Sigmoid colon (tissue), 7 donors: ENCODE data around the gene ABHD8. TPM values are rescaled to one million over a fixed set of nuclear protein-coding genes. Genes with fewer than 3 reads are reported as not detected.

ENCODE experiments used
- DNase-seq: peaks from one replicate; pipeline ENCODE4 v3.0.0-alpha.2; 2019
- H3K27ac ChIP-seq, 4 donors: fragments of 200-600 bp; sonication (generic); one replicate each; pipeline ENCODE4 v1.5.1; 2016 to 2019; ENCODE audit warnings: mild to moderate bottlenecking in 1 of 4
- H3K27me3 ChIP-seq, 3 donors: fragments of 200-600 bp; sonication (generic); one replicate each; pipeline ENCODE4 v1.5.1; 2019; ENCODE audit warnings: mild to moderate bottlenecking in 1 of 3
- H3K36me3 ChIP-seq, 4 donors: fragments of 200-600 bp; sonication (generic); one replicate each; pipeline ENCODE4 v1.5.1; 2016 to 2019
- H3K4me1 ChIP-seq, 4 donors: fragments of 200-600 bp; sonication (generic); one replicate each; pipeline ENCODE4 v1.5.1; 2017 to 2019
- H3K4me3 ChIP-seq, 4 donors: fragments of 200-600 bp; sonication (generic); one replicate each; pipeline ENCODE4 v1.5.1; 2017 to 2019; ENCODE audit warnings: mild to moderate bottlenecking in 2 of 4, moderate library complexity in 1 of 4
- H3K9me3 ChIP-seq, 4 donors: fragments of 200-600 bp in 3 of 4; sonication (generic) in 3 of 4; one replicate each; pipeline versions ENCODE4 v1.5.1 to v1.6.1; 2013 to 2019
- EP300 ChIP-seq, 4 donors: sonication (generic); formaldehyde crosslinking; IDR thresholded peaks; one replicate each; pipeline ENCODE4 v1.6.1; 2017; ENCODE audit warnings: antibody characterized with exemption in 4 of 4
- POLR2A ChIP-seq, 2 donors: fragments of 450-650 bp; IDR thresholded peaks; one replicate each; pipeline ENCODE4 v1.6.1; 2016; ENCODE audit warnings: antibody characterized with exemption in 2 of 2, mild to moderate bottlenecking in 2 of 2, moderate library complexity in 2 of 2
- POLR2AphosphoS5 ChIP-seq, 4 donors: sonication (generic); formaldehyde crosslinking; IDR thresholded peaks; one replicate each; pipeline ENCODE4 v1.6.1; 2017; ENCODE audit warnings: antibody characterized with exemption in 4 of 4
- WGBS, 2 donors: extraction: QIAGEN DNeasy Blood & Tissue Kit; methylation state at CpG; one replicate each; pipeline ENCODE4 v1.1.7; 2013; 5-methylcytosine and 5-hydroxymethylcytosine counted together
- intact Hi-C: fragments of 100-400 bp; cut with DNase I; formaldehyde crosslinking; loops from one replicate; pipeline ENCODE4 v1.15.1; 2023
- polyA plus RNA-seq, 3 donors: library from polyadenylated mRNA; stranded (reverse); fragments of 200-250 nt; gene quantifications; one replicate each; pipeline ENCODE4 v1.2.3, GENCODE V29; 2013
- total RNA-seq, 4 donors: library from RNA; depleted of rRNA; stranded (reverse); fragments of >200 nt; gene quantifications; one replicate each; pipeline ENCODE4 v1.1.0, GENCODE V29; 2016
- TF ChIP-seq, protein P1 (sequence below), 4 experiments: fragments of 450-650 bp in 3 of 4; fragments of 200-600 bp in 1 of 4; IDR thresholded peaks; one replicate each; pipeline ENCODE4 v1.5.1; 2016 to 2019; ENCODE audit warnings: antibody characterized with exemption in 4 of 4, mild to moderate bottlenecking in 3 of 4, moderate library complexity in 2 of 4
- donor health status: healthy with polysubstance abuse.
- donor health status: Bipolar disorder and iron deficiency.
- donor health status: healthy.

The ABHD8 gene
- total and polyA plus RNA-seq, 7 donors: 4.2 to 21.9 (median 15.5) TPM

DNA sequence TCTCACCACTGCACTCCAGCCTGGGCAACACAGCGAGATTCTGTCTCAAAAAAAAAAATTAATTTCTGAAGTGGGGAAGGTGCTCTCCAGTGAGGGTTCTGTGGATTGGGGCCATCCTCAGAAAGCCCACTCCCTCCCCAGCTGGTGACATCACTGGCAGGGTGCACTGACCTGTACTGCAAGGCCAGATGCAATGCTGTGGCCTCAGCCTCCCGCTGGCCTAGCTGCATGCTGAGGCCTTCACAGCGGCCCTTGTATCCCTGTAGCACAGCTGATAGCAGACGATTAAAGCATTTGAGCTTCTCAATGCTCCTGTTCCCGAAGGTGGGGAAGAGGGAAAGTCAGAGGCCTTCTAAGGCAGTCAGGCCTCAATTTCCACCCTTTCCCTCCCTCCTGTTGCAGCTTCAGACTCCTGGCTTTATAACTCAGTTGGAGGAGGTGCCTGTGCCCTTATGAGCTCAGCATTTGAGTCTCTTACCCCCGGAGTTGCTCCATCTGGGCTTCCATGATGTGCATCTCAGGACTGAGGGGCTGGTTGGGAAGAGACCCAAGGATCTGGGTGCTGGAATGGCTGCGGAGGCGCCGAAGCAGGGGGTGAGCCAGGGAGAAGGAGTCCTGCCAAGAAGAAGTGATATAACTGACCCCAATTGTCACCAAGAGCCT, 44.0 kb downstream of the ABHD8 start:
- intact Hi-C loops: no loop called here
- Histone ChIP-seq H3K4me3 (no peak overlapping the region), H3K27ac (no peak overlapping the region), H3K27me3 (no peaks in the 10 kb centered on the region), H3K36me3 (no peaks in the 10 kb centered on the region), H3K4me1 (no peaks in the 10 kb centered on the region), H3K9me3 (peaks cover 0 to 5% (median 0%) of the 10 kb centered on the region in 4 donors)
- TF ChIP-seq POLR2A (IDR thresholded peaks at IDR 0.05) (no peak), EP300 (IDR thresholded peaks at IDR 0.05) (no peak), POLR2AphosphoS5 (IDR thresholded peaks at IDR 0.05) (no peak)
- TF ChIP-seq, protein P1, sequence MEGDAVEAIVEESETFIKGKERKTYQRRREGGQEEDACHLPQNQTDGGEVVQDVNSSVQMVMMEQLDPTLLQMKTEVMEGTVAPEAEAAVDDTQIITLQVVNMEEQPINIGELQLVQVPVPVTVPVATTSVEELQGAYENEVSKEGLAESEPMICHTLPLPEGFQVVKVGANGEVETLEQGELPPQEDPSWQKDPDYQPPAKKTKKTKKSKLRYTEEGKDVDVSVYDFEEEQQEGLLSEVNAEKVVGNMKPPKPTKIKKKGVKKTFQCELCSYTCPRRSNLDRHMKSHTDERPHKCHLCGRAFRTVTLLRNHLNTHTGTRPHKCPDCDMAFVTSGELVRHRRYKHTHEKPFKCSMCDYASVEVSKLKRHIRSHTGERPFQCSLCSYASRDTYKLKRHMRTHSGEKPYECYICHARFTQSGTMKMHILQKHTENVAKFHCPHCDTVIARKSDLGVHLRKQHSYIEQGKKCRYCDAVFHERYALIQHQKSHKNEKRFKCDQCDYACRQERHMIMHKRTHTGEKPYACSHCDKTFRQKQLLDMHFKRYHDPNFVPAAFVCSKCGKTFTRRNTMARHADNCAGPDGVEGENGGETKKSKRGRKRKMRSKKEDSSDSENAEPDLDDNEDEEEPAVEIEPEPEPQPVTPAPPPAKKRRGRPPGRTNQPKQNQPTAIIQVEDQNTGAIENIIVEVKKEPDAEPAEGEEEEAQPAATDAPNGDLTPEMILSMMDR (IDR thresholded peaks at IDR 0.05): no peak
- WGBS, 2 donors: 92 to 95% methylated on average over 9 of the region's 9 CpGs
- DNase-seq: no peak

DNA sequence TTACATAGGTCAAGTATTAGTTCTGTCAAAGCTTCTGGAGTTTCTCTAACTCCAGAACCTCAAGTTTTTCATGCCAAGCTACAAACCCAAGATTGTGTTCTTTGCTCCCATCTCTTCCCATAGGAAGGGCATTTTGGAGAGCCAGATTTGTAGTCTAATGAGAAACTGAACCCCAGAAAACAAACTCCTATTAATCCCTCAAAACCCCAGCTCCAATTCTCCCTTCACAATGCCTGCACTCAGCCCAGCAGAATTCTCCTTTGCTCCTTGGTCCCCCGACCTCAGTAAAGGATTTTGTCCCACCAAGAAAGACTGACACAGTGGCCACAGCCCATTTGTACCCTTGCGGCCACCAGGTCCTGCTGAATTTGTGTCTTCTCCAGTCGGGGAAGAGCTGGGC, 47.1 kb downstream of the ABHD8 start:
- Histone ChIP-seq H3K36me3 (no peaks in the 10 kb centered on the region), H3K4me3 (no peak overlapping the region), H3K9me3 (peaks cover 0 to 5% (median 0%) of the 10 kb centered on the region in 4 donors), H3K27me3 (no peaks in the 10 kb centered on the region), H3K27ac (no peak overlapping the region), H3K4me1 (no peaks in the 10 kb centered on the region)
- TF ChIP-seq POLR2AphosphoS5 (IDR thresholded peaks at IDR 0.05): no peak
- TF ChIP-seq EP300 (IDR thresholded peaks at IDR 0.05): no peak
- no peak for TF ChIP-seq POLR2A (IDR thresholded peaks at IDR 0.05)
- TF ChIP-seq, protein P1 (IDR thresholded peaks at IDR 0.05): no peak
- WGBS, 2 donors: 71 to 84% methylated on average over 3 of the region's 3 CpGs
- no peak for DNase-seq
- intact Hi-C loops: no loop called here

DNA sequence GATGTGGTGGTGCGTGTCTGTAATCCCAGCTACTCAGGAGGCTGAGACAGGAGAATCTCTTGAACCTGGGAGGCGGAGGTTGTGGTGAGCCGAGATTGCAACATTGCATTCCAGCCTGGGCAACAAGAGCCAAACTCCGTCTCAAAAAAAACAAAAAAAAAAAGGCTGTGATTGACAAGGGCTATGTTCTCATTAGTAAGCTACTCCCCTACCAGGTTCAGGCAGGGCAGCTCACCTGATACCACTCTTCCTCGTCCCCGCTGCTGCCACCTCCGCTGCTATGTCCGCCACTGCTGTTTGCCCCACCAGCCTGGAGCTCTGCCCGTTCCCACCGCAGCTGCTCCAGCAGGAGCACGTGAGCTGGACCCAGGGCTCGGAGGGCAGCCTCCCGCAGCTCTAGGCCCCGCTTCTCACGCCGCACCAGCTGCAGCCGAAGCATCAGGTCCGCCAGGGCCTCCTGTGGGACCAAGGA, 48.0 kb downstream of the ABHD8 start:
- H3K36me3 ChIP-seq: no peaks in the 10 kb centered on the region
- WGBS, 2 donors: 32 to 73% methylated on average over 18 of the region's 18 CpGs
- H3K27me3 ChIP-seq: no peaks in the 10 kb centered on the region
- TF ChIP-seq, protein P1 (IDR thresholded peaks at IDR 0.05): no peak
- no peak for TF ChIP-seq POLR2A (IDR thresholded peaks at IDR 0.05)
- TF ChIP-seq POLR2AphosphoS5 (IDR thresholded peaks at IDR 0.05): no peak
- TF ChIP-seq EP300 (IDR thresholded peaks at IDR 0.05): no peak
- H3K9me3 ChIP-seq: peaks cover 0 to 5% (median 0%) of the 10 kb centered on the region in 4 donors
- no peaks in the 10 kb centered on the region for H3K4me1 ChIP-seq
- DNase-seq: no peak
- intact Hi-C loops: no loop called here
- no peak overlapping the region for H3K4me3 ChIP-seq
- H3K27ac ChIP-seq: no peak overlapping the region

DNA sequence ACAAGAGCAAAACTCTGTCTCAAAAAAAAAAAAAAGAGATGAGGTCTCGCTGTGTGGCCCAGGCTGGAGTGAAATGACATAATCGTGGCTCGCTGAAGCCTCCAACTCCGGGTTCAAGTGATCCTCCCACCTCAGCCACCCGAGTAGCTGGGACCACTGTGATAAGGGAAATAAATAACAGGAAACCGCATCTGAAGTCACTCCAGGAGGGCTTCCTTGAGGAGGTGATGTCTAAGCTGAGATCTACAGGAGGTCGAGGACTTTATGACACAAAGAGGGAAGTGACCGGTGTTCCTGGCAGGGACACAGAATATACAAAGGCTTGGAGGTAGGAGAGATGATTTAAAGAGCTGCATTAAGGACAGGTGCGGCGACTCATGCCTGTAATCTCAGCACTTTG, 48.6 kb downstream of the ABHD8 start:
- Histone ChIP-seq H3K36me3 (no peaks in the 10 kb centered on the region), H3K4me3 (no peak overlapping the region), H3K4me1 (no peaks in the 10 kb centered on the region), H3K27me3 (no peaks in the 10 kb centered on the region), H3K27ac (no peak overlapping the region), H3K9me3 (peaks cover 0 to 2% (median 0%) of the 10 kb centered on the region in 4 donors)
- intact Hi-C loops: no loop called here
- 52 to 79% methylated on average over 10 of the region's 10 CpGs for WGBS, 2 donors
- DNase-seq: no peak
- no peak for TF ChIP-seq EP300 (IDR thresholded peaks at IDR 0.05)
- TF ChIP-seq, protein P1 (IDR thresholded peaks at IDR 0.05): no peak
- TF ChIP-seq POLR2AphosphoS5 (IDR thresholded peaks at IDR 0.05): no peak
